Ovary (tissue), 3 donors: Measurements from ENCODE around the gene RYK.

Experiments used
- EP300 ChIP-seq: sonication (generic); formaldehyde crosslinking; IDR thresholded peaks from one replicate; pipeline ENCODE4 v1.6.1; 2017; ENCODE audit warnings: antibody characterized with exemption
- TF ChIP-seq, protein P1 (sequence below), 3 donors: fragments of 450-650 bp in 2 of 3; fragments of 200-600 bp in 1 of 3; IDR thresholded peaks; one replicate each; pipeline versions ENCODE4 v1.5.1 to v1.8.0; 2016 to 2022; ENCODE audit warnings: antibody characterized with exemption in 3 of 3, mild to moderate bottlenecking in 1 of 3
- donor health status: DM: no; HTN: no; CAD: no.

DNA sequence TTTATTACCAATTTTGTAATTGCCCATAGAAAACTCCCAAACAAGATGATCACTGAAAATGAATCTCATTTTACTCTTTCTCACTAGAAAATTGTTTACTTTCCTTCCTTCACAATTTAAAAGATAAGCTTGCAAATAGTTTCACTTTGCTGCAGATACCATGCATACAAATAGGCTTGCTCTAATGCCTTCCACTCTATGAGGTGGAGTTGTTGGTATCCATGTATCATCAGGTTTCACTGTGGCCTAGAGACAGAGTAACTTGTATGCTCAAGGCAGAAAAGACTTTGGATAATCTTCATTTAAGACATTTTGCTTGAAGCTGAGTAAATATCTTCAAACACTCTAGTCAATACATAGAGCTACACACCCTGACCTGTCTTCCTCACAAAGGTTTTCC, 60.8 kb downstream of the RYK start:
- TF ChIP-seq EP300: no peak
- TF ChIP-seq, protein P1, sequence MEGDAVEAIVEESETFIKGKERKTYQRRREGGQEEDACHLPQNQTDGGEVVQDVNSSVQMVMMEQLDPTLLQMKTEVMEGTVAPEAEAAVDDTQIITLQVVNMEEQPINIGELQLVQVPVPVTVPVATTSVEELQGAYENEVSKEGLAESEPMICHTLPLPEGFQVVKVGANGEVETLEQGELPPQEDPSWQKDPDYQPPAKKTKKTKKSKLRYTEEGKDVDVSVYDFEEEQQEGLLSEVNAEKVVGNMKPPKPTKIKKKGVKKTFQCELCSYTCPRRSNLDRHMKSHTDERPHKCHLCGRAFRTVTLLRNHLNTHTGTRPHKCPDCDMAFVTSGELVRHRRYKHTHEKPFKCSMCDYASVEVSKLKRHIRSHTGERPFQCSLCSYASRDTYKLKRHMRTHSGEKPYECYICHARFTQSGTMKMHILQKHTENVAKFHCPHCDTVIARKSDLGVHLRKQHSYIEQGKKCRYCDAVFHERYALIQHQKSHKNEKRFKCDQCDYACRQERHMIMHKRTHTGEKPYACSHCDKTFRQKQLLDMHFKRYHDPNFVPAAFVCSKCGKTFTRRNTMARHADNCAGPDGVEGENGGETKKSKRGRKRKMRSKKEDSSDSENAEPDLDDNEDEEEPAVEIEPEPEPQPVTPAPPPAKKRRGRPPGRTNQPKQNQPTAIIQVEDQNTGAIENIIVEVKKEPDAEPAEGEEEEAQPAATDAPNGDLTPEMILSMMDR (IDR thresholded peaks at IDR 0.05): no peak
